ENCODE measurements around the gene MS4A5.

Gene MS4A5

GRCh38 chr11:60429272-60429671 is at the start of gene MS4A5:
Gene MS4A5, plus strand, starts transcription at chr11:60429572. Its CDS starts 103 bp downstream, at chr11:60429675.
- Histone ChIP-seq H3K4me1 (ENCODE audit: insufficient read depth, low read length, severe bottlenecking) (no peaks in the 10 kb centered on the region), H3K79me2 (ENCODE audit: insufficient read depth, low read length) (no peaks in the 10 kb centered on the region), H3F3A (ENCODE audit: insufficient read depth, low read length) (no peaks in the 10 kb centered on the region), H3K27ac (ENCODE audit: low read depth, low read length, poor library complexity, severe bottlenecking) (no peak within 1 kb of the TSS), H3K9me2 (ENCODE audit: low read depth, low read length) (no peaks in the 10 kb centered on the region), H3K9me3 (ENCODE audit: low read length) (no peaks in the 10 kb centered on the region), H2AFZ (ENCODE audit: low read length) (no peak within 1 kb of the TSS), H3K27me3 (ENCODE audit: insufficient read depth, low read length) (no peaks in the 10 kb centered on the region), H3K36me3 (ENCODE audit: insufficient read depth, low read length) (no peaks in the 10 kb centered on the region), H4K20me1 (ENCODE audit: insufficient read depth, low read length) (no peaks in the 10 kb centered on the region), H3K4me2 (ENCODE audit: low read length) (no peak within 1 kb of the TSS), H3K4me3 (ENCODE audit: low read depth, low read length, poor library complexity, severe bottlenecking) (no peak within 1 kb of the TSS), H3K9ac (ENCODE audit: low read length) (no peak within 1 kb of the TSS)
- TF ChIP-seq CTCF (IDR thresholded peaks at IDR 0.05; ENCODE audit: low read length) (no peak), EZH2 (IDR thresholded peaks at IDR 0.05; ENCODE audit: borderline replicate concordance, low read length) (no peak)

DNA sequence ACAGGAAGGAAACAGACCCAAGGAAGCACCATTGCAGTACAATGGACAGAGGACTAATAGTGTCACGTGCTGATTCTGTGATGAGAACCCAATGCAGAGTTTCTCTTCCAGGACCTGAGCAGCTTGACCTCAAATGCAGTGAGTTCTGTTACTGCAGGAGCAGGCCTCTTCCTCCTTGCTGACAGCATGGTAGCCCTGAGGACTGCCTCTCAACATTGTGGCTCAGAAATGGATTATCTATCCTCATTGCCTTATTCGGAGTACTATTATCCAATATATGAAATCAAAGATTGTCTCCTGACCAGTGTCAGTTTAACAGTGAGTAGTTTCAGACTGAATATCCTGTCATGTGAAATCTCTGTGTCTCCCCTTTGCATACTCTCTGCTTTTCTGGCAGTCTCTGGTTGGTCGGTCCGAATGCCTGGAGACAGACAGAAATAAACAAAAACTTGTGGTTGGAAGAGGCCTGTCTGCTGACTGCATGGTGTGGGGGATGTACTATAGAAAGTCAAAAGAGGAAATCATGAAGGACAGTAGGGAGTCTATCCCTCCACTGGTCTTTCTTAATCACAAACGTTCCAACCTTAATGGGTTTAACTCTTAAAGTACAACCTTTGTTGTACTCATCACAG is 40.0 kb upstream of the MS4A5 start:
- no peaks in the 10 kb centered on the region for H3K27me3 ChIP-seq (ENCODE audit: insufficient read depth, low read length)
- peaks cover 16% of the 10 kb centered on the region for H3K4me1 ChIP-seq (ENCODE audit: insufficient read depth, low read length, severe bottlenecking)
- no peak overlapping the region for H3K4me3 ChIP-seq (ENCODE audit: low read depth, low read length, poor library complexity, severe bottlenecking)
- no peak overlapping the region for H3K27ac ChIP-seq (ENCODE audit: low read depth, low read length, poor library complexity, severe bottlenecking)
- no peaks in the 10 kb centered on the region for H4K20me1 ChIP-seq (ENCODE audit: insufficient read depth, low read length)
- H3K36me3 ChIP-seq (ENCODE audit: insufficient read depth, low read length), result no peaks in the 10 kb centered on the region
- TF ChIP-seq CTCF (IDR thresholded peaks at IDR 0.05; ENCODE audit: low read length) (no peak), EZH2 (IDR thresholded peaks at IDR 0.05; ENCODE audit: borderline replicate concordance, low read length) (no peak)
- H3K9me2 ChIP-seq (ENCODE audit: low read depth, low read length), result no peaks in the 10 kb centered on the region
- no peak overlapping the region for H3K9ac ChIP-seq (ENCODE audit: low read length)
- H2AFZ ChIP-seq (ENCODE audit: low read length), result no peak overlapping the region
- no peaks in the 10 kb centered on the region for H3F3A ChIP-seq (ENCODE audit: insufficient read depth, low read length)
- H3K9me3 ChIP-seq (ENCODE audit: low read length), result no peaks in the 10 kb centered on the region
- H3K4me2 ChIP-seq (ENCODE audit: low read length), result no peak overlapping the region; the same call in 1 of the 2 replicates
- no peaks in the 10 kb centered on the region for H3K79me2 ChIP-seq (ENCODE audit: insufficient read depth, low read length)

DNA sequence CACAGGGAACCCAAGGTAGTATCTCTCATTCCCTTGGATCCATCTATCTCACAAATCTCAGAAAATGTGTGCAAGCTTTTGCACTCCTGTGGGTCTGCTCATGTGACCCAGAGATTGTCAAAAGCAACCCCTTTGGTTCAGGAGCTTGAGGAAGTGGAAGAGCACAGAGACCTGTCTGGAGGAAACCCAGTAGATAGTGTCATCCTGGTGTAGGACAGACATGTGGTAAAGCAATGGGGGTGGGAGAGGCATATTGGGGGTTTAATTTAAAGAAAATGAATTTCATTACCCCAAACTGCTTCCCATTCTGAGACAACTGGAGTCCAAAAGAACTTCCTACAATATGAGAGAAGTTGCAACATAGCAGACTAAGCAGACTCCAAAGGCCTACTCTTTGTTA is 39.0 kb upstream of the MS4A5 start:
- no peak overlapping the region for H3K9ac ChIP-seq (ENCODE audit: low read length)
- H2AFZ ChIP-seq (ENCODE audit: low read length), result no peak overlapping the region
- no peaks in the 10 kb centered on the region for H3K79me2 ChIP-seq (ENCODE audit: insufficient read depth, low read length)
- no peak overlapping the region for H3K27ac ChIP-seq (ENCODE audit: low read depth, low read length, poor library complexity, severe bottlenecking)
- TF ChIP-seq CTCF (IDR thresholded peaks at IDR 0.05; ENCODE audit: low read length), result no peak
- no peak for TF ChIP-seq EZH2 (IDR thresholded peaks at IDR 0.05; ENCODE audit: borderline replicate concordance, low read length)
- no peaks in the 10 kb centered on the region for H3F3A ChIP-seq (ENCODE audit: insufficient read depth, low read length)
- H3K4me3 ChIP-seq (ENCODE audit: low read depth, low read length, poor library complexity, severe bottlenecking), result no peak overlapping the region
- no peak overlapping the region for H3K4me2 ChIP-seq (ENCODE audit: low read length)
- no peaks in the 10 kb centered on the region for H3K36me3 ChIP-seq (ENCODE audit: insufficient read depth, low read length)
- peaks cover 16% of the 10 kb centered on the region for H3K4me1 ChIP-seq (ENCODE audit: insufficient read depth, low read length, severe bottlenecking)
- no peaks in the 10 kb centered on the region for H3K9me2 ChIP-seq (ENCODE audit: low read depth, low read length)
- no peaks in the 10 kb centered on the region for H4K20me1 ChIP-seq (ENCODE audit: insufficient read depth, low read length)
- no peaks in the 10 kb centered on the region for H3K27me3 ChIP-seq (ENCODE audit: insufficient read depth, low read length)
- no peaks in the 10 kb centered on the region for H3K9me3 ChIP-seq (ENCODE audit: low read length)

Data from OCI-LY1 (cell line).